Ishikawa (cell line): ENCODE data around the gene KLHL11.

ENCODE experiments used
- CEBPB ChIP-seq: IDR thresholded peaks from 2 replicates; pipeline ENCODE4 v1.6.1; 2012
- CREB1 ChIP-seq: IDR thresholded peaks from 2 replicates; pipeline ENCODE4 v1.6.1; 2012; ENCODE audit warnings: low read depth
- EGR1 ChIP-seq: IDR thresholded peaks from 2 replicates; pipeline ENCODE4 v1.6.1; 2012
- EP300 ChIP-seq: IDR thresholded peaks from 2 replicates; pipeline ENCODE4 v1.6.1; 2012; ENCODE audit warnings: borderline replicate concordance
- FOXM1 ChIP-seq: IDR thresholded peaks from 2 replicates; pipeline ENCODE4 v1.6.1; 2012; ENCODE audit warnings: low read depth, borderline replicate concordance
- MAX ChIP-seq: IDR thresholded peaks from 2 replicates; pipeline ENCODE4 v1.6.1; 2012
- RAD21 ChIP-seq: IDR thresholded peaks from 2 replicates; pipeline ENCODE4 v1.6.1; 2012; ENCODE audit warnings: low read depth
- REST ChIP-seq: IDR thresholded peaks from 2 replicates; pipeline ENCODE4 v1.6.1; 2012; ENCODE audit warnings: low read depth, mild to moderate bottlenecking
- TAF1 ChIP-seq: IDR thresholded peaks from 2 replicates; pipeline ENCODE4 v1.6.1; 2012; ENCODE audit warnings: low read depth, mild to moderate bottlenecking
- TCF12 ChIP-seq: IDR thresholded peaks from 2 replicates; pipeline ENCODE4 v1.6.1; 2012; ENCODE audit warnings: low read depth
- TEAD4 ChIP-seq: IDR thresholded peaks from 2 replicates; pipeline ENCODE4 v1.6.1; 2012
- USF1 ChIP-seq: IDR thresholded peaks from 2 replicates; pipeline ENCODE4 v1.6.1; 2012
- YY1 ChIP-seq: IDR thresholded peaks from 2 replicates; pipeline ENCODE4 v1.6.1; 2012; ENCODE audit warnings: low read depth
- ZBTB7A ChIP-seq: IDR thresholded peaks from 2 replicates; pipeline ENCODE4 v1.6.1; 2012; ENCODE audit warnings: low read depth

KLHL11 gene

DNA sequence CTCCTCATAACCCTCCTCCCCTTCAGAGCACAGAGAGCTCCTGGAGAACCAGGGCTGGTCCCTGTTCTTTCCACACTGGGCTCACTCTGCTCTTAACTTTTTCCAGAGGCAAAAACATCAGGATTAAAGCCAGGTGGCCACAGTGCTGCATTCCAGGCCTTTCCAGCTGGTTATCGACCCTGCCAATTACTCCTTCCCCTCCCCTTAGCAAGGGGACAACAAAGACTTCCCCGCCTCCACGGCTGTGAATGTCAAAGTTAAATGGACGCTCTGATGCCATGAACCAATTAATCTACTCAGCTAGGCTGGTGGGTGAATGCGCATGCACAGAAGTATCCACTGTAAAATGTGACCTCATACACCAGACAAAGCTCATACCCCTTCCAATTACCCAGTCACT lies 30.4 kb upstream of the KLHL11 start:
- no peak for TF ChIP-seq MAX
- no peak for TF ChIP-seq CEBPB
- TF ChIP-seq USF1: no peak
- TF ChIP-seq EGR1: no peak
- TF ChIP-seq FOXM1: no peak
- no peak for TF ChIP-seq RAD21
- TF ChIP-seq ZBTB7A: no peak
- no peak for TF ChIP-seq TCF12
- TF ChIP-seq EP300: no peak
- no peak for TF ChIP-seq TEAD4

DNA sequence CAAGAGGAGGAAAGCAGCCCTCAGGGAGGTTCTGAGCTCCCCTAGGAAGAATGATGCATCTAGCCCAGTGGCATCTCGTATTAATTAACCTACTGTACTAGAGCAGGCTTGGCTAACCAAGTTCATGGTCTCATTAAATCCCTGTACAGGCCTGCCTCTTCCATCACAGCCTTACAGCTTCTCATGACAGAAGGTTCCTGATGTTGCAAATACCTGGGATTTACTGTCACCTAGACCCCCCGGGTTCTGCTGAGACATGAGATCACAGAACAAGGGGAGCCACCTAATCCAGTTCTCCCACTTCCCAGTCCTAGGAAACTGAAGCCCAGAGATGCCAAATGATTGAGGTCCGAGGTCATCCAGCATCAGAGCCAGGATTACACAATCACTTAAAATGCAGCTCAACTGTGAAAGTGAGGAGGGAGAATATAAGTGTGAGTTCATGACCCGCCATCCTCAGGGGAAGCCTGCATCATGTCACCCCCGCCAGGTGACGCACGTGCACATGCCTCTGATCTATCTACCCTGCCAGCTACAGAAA lies 29.6 kb upstream of the KLHL11 start:
- peak; percentile 69 for TF ChIP-seq CEBPB
- TF ChIP-seq REST: no peak
- no peak for TF ChIP-seq RAD21

DNA sequence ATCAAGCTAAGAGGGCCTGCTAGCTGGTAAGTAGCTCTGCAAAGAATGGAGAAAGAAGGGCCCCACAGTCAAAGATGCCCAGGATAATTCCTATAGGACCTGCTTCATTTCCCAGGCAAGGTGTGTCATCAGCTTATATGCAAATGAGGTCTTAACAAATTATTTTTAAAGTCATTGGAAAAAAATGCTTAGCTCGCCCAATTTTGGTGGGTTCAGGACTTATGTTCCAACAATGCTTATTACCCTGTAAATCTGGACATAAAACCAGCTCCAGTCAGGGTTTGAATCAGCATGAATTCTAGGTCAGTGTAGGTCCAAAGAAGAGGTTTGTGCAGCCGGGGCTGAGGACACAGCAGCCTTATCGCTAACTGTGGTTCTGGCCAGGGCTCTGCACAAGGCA lies 28.2 kb upstream of the KLHL11 start:
- no peak for TF ChIP-seq ZBTB7A
- TF ChIP-seq TAF1: no peak
- TF ChIP-seq EGR1: no peak
- no peak for TF ChIP-seq TEAD4
- TF ChIP-seq RAD21: no peak

DNA sequence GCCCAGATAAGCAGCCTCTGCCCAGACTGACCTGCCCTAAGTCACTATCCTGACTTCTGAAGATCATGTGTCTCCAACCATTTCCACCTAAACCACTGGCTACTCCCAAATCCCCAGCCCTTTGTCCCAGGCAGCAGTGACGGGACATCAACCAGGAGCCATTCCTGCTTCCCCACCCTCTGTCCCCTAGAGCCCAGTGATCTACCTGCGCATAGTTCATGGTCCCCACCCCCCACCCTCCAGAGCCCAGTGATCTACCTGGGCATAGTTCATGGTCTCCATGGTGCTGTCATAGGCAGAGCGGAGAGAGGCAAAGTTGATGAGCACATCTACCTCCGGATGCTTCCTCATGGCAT lies 26.8 kb upstream of the KLHL11 start:
- TF ChIP-seq RAD21: no peak
- TF ChIP-seq EP300: no peak
- no peak for TF ChIP-seq FOXM1
- TF ChIP-seq YY1: no peak
- TF ChIP-seq MAX: no peak
- no peak for TF ChIP-seq TCF12
- TF ChIP-seq REST: no peak
- no peak for TF ChIP-seq CEBPB

DNA sequence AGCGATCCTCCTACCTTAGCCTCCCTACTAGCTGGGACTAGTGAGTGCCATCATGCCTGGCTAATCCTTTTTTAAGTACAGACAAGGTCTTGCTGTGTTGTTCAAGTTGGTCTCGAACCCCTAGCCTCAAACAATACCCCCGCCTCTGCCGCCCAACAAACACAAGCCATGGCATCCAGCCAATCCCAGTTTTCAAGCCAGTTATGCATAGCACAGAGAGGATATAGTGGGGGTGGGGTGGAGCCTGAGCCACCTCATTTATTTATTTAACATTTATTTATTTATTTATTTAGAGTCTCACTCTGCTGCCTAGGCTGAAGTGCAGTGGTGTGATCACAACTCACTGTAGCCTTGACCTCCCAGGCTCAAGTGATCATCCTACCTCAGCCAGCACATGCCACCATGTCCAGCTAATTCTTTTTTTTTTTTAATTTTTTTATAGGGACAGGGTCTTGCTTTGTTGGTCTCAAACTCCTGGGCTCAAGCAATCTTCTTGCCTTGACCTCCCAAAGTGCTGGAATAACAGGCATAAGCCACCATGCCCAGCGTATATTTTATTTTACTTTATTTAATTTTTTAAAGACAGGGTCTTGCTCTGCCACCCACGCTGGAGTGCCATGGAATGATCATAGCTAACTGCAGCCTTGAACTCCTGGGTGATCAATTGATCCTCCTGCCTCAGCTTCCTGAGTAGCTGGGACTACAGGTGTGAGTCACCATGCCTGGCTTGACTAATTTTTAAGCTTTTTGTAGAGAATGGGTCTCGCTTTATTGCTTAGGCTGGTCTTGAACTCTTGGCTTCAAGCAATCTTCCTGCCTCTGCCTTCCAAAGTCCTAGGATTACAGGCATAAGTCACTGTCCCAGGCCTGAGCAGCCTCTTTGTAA lies 26.2 kb upstream of the KLHL11 start:
- TF ChIP-seq CREB1 (no peak), ZBTB7A (no peak), CEBPB (no peak), MAX (no peak), USF1 (no peak), TAF1 (no peak), EGR1 (no peak), TEAD4 (no peak), YY1 (no peak), FOXM1 (no peak), TCF12 (no peak), RAD21 (no peak), EP300 (no peak), REST (no peak)
